ACHN (cell line): ENCODE results near the gene CCDC40.

Experiments used
- DNase-seq: peaks from one replicate; pipeline ENCODE4 v3.0.0-alpha.2; 2015
- in situ Hi-C: cut with HindIII; loops from 2 replicates; pipeline ENCODE4 v1.10.0; 2017; ENCODE audit warnings: low sequenced_read_pairs, low pct_ligation_motif_present, low pct_unique_long_range_greater_than_20kb

The CCDC40 gene

DNA sequence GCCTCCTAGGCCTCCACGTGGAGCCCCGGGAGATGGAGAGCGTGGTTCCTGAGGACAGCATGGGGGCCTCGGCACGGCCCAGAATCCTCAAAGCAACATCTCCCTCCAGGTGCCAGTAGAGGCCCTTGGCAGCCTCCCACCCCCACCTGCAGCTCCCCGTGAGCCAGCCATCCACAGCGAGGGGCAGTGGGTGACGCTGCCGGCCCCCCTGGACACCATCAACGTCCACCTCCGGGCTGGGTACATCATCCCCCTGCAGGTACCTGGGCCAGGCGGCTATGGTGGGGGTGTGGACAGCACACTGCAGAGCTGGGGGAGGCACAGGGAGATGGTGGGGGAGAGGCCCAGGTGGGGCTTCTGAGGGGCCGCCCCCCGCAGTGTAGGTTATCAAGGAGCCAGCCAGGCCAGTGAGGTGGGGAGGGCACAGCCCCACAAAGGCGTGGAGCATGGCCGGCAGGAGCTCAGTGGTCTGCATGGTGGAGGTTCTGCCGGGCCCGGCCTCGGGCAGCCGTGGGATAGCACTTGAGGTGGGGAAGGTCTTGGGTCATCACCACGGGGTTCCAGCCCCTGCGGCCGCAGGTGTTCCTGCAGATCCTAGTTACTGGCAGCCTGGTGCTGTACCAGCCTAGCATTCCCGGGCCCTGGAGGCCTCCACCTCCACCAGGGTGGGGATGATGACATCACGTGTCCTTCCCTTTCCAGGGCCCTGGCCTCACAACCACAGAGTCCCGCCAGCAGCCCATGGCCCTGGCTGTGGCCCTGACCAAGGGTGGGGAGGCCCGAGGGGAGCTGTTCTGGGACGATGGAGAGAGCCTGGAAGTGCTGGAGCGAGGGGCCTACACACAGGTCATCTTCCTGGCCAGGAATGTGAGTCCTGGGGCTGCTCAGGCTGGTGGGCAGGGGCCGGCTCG, 81.3 kb downstream of the CCDC40 start:
- in situ Hi-C loops, result no loop called here
- DNase-seq, result no peak

DNA sequence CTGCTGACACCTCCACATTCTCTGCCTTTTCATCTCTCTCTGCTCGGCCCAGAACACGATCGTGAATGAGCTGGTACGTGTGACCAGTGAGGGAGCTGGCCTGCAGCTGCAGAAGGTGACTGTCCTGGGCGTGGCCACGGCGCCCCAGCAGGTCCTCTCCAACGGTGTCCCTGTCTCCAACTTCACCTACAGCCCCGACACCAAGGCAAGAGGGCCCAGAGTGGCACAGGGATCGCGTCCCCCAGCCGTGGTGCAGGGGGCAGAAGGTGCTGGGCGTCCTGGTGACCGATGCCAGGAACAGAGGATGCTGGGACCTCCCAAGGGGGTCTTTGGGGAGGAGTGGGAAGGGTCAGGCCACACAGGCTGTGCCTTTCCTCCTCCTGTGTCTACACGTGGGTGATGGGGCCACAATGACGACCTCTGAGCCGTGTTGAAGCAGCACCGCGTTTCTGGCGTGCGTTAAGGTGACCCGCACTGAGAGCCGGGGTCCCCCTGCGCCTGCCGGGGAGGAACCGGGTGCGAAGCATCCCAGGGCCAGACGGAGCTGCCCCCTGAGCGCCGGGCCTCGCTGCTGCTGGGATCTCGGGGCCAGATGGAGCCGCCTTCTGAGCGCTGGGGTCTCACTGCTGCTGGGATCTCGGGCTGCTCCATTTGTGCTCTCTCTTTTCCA, 82.3 kb downstream of the CCDC40 start:
- in situ Hi-C loops, result no loop called here
- DNase-seq, result no peak

DNA sequence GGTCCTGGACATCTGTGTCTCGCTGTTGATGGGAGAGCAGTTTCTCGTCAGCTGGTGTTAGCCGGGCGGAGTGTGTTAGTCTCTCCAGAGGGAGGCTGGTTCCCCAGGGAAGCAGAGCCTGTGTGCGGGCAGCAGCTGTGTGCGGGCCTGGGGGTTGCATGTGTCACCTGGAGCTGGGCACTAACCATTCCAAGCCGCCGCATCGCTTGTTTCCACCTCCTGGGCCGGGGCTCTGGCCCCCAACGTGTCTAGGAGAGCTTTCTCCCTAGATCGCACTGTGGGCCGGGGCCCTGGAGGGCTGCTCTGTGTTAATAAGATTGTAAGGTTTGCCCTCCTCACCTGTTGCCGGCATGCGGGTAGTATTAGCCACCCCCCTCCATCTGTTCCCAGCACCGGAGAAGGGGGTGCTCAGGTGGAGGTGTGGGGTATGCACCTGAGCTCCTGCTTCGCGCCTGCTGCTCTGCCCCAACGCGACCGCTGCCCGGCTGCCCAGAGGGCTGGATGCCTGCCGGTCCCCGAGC, 82.9 kb downstream of the CCDC40 start:
- in situ Hi-C loops, result no loop called here
- DNase-seq, result no peak

DNA sequence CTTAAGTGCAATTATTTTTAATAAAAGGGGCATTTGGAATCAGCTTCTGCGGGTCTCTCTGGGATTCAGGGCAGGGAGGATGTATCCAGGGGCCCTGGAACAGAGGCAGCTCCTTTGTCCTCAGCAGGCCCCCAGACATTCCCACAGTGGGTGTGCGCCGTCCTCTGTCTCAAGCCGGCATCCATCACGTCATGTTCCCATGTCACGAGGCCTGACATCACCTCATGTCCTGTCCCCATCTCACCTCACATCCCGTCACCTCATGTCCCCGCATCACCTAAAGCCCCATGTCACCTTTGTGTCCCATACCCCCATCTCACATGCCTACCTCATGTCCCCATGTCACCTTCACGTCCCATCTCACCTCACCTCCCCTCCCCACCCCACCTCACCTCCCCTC, 83.4 kb downstream of the CCDC40 start:
- in situ Hi-C loops, result no loop called here
- DNase-seq, result no peak

DNA sequence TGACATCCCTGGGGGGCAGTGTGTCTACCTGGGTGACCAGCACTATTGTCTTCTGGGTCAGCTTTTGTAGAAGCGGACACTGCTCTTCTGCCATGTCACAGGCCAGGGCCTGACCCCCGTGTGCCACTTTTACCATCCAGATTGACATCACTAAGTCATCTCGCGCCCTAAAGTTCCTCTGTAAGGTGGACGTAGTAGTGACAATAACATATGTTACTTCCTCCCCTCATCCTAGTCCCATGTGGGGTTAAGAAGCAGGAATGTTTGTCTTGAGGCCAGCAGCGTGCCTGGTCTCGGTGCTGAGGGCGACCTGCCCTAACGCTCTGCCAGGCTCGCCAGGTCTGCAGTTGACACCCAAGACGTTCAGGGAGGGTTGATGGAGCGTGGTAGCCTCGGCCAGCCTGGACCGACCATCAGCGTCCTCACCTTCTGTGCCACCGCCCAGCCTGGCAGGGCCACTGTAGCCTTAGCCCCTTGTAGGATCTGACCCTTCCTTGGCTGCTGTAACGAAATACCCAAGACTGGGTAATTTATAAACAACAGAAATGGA, 85.7 kb downstream of the CCDC40 start:
- in situ Hi-C loops, result no loop called here
- DNase-seq, result no peak

DNA sequence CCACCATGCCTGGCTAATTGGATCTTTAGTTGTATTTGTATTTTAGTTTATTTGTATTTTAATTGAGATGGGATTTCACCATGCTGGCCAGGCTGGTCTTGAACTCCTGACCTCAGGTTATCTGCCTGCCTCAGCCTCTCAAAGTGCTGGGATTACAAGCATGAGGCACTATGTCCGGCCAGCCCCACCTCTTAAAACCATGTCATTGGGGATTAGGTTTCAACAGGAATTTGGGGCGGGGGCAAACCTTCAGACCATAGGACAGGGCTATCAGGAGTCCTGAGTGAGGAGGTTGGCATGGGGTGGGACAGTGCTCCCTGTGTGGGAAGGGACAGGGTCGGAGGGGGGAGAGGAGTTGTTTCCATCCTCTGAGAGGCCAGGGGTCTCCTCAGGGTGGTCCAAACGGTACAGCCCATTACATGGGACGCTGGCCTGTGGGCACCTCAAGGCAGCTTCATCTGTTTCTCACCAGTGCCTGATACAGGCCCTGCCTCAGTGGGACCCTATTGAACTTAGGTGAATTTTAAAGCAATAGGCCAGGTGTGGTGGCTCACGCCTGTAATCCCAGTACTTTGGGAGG, 86.6 kb downstream of the CCDC40 start:
- in situ Hi-C loops, result no loop called here
- no peak for DNase-seq

DNA sequence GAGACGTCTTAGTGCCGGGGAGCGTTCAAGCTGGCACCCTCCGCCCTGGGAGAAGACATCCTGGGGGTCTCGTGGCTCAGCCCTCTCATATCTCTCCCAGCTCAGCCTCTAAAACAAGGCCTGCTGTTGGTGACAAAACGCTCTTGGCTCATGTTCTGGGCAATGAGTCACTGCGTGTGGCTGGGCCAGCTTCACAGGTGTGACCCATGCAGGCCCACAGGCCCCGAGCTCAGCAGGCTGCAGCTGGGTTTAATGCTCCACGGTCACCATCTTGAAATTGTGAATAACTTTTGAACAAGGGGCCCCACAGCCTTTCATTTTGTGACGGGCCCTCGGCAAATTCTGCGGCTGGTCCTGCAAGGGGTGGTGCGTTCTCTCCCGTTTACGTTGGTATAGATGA, 87.3 kb downstream of the CCDC40 start:
- DNase-seq, result no peak

DNA sequence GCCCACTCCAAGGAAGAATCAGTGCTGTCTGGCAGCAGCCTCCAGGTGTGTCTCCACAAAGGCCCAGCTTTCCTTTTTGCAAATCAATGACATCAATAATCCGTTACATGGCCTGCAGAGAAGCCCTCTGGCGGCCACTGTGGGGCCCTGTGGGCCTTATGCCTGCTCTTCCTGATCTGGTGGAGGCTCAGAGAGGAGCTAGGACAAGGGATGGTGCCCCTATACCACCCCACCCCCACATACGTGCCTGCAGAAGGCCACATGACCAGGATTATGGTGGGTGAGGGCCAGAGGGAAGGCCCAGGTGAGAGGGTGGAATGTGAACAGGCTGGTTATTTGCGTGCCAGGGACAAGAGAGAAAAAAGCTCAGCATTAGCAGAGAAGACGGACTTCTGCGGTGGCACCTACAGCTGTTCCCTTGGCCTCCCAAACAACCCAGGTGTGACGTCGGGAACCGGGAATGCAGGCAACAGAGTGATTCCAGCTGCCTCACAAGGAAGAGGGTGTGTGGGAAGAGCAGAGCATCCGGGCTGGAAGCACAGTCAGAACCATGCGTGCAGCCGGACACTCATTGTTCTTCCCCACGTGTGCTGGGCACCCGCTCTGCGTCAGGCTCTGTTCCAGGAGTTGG, 88.0 kb downstream of the CCDC40 start:
- no peak for DNase-seq
- in situ Hi-C loops, result no loop called here

More for the DNA sequence above, 87.3 kb downstream of the CCDC40 start:
- in situ Hi-C loops, result no loop called here

DNA sequence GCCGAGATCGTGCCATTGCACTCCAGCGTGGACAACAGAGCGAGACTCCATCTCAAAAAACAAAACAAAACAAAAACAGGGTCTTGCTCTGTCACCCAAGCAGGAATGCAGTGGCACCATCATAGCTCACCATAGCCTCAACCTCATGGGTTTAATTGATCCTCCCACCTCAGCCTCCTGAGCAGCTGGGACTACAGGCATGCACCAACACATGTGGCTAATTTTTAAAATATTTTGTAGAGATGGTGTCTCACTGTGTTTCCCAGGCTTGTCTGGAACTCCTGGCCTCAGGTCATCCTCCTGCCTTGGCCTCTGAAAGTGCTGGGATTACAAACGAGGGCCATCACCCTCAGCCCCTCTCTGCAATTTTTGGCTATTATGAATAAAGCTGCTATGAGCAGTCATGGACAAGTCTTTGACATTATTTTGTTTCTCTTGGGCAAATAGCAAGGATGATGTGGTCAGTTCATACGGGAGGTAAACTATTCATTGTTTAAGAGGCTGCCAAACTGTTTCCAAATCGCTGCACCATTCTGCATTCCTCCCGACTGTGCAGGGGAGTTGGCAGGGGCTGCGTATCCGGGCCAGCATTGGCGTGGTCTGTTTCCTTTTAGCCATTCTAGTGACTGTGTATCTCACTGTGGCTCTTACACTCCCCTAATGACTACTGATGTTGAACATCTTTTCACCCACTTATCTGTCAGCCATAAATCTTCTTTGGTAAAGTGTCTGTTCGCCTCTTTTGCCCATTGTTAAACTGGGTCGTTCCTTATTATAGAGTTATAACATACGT, 89.4 kb downstream of the CCDC40 start:
- DNase-seq, result no peak
- in situ Hi-C loops, result no loop called here

DNA sequence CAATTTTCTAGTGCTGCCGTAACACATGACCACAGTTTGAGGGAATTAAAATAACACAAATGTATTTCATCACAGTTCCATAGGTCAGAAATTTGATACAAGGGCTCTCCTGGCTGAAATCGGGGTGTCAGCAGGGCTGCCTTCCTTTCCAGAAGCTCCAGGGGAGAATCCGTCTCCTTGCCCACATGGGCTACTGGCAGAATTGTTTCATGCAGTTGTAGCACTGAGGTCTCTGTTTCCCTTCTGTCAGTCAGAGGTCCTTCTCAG, 89.9 kb downstream of the CCDC40 start:
- in situ Hi-C loops, result no loop called here

DNA sequence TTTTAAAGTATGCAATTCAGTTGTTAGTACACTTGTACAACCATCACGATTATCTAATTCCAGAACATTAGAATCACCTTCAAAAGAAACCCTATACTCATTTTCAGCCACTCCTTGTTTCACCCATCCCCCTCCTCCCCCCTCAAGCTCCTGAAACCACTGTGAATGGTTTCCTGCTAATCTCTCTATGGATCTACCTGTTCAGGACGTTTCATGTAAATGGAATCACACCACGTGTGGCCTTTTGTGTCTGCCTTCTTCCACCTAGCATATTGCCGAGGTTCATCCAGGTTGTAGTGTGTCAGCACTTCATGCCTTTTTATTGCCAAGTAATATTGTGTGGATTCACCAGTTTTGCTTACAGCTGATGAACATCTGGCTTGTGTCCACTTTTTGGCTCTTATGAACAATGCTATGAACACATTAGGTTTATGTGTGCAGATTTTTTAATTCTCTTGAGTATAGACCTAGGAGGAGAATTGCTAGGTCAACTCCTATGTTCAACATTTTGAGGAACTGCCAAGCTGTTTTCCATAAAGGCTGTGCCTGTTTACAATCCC, 92.6 kb downstream of the CCDC40 start:
- in situ Hi-C loops, result no loop called here
- no peak for DNase-seq

More for the DNA sequence above, 89.9 kb downstream of the CCDC40 start:
- no peak for DNase-seq

DNA sequence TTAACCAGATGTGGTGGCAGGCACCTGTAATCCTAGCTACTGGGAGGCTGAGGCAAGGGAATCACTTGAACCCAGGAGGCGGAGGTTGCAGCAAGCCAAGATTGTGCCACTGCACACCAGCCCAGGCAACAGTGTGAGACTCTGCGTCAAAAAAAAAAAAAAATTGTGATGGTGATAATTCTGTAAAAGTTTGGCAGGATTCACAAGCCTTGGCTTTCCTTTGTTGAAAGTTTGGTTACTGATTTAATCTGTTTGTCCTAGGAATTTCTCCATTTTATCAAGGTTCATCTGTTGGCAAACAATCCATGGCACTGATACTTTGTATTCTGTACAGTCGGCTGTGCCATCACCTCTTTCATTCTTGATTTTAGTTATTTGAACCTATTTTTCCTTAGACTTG, 94.5 kb downstream of the CCDC40 start:
- DNase-seq, result no peak
- in situ Hi-C loops, result no loop called here

DNA sequence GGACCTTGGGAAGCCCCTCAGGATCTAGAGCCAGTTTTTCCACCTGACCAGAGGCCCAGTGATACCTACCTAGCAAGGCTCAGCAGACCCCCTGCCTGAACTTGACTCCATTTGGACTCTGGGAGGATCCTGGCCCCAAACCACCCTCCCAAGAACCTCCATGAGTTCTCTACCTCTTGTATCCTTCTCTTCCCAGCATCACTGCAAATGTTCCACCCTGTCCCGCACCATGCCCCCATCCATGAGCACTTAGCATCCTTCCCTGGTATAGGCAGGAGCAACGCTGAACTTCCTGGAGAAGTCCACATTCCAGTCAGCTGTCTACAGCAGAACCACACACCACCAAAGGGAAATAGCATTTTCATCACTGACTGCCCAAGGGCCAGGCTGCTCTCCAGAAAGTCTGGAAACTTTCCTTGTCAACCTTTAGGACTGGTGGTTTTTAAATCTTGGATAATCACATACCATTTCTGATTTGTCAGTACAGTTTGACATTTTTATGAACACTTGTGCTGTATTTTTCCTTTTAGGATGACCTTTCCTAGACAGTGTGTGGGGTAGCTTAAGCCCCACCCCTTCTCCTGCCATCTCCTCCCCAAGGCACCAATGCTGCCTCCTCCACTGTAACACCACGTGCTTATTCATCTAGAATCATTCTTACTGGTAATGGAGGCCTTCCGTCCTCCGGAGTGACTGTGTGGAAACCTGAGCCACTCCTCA, 96.6 kb downstream of the CCDC40 start:
- DNase-seq, result no peak
- in situ Hi-C loops, result no loop called here

DNA sequence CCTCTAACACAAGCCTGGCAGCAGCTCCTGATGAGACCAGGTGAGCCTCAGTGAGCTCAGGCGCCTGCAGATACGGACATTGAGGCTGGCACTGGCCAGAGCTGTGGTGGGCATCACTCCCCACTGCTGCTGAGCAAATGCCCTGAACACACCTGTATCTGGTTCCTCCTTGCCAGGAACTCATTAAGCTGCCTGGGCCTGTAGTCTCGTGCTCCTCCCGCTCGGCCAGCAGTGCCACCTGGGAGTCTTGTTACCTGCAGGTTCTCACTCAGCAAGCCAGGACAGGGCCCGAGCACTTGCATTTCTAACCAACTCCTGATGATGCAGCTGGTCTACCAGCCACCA, 97.2 kb downstream of the CCDC40 start:
- in situ Hi-C loops, result no loop called here

DNA sequence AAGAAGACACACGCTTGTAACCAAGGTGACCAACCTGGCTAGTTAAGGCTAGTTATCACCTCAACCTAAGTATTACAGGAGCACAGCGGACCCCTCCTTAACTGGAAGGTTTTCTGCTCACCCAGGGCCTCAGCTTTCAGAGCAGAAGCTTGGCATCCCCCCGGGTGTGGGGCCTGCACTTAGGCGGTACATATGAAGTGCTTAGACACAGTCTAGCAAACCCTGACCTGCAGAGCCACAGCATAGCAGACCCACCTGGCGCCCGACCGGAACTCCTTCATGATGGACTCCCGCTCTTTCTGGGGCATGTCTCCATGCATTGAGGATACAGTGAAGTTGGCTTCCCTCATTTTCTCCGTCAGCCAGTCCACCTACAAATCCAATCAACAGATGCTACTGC, 100.7 kb downstream of the CCDC40 start:
- in situ Hi-C loops, result no loop called here
- no peak for DNase-seq

More for the DNA sequence above, 97.2 kb downstream of the CCDC40 start:
- no peak for DNase-seq

DNA sequence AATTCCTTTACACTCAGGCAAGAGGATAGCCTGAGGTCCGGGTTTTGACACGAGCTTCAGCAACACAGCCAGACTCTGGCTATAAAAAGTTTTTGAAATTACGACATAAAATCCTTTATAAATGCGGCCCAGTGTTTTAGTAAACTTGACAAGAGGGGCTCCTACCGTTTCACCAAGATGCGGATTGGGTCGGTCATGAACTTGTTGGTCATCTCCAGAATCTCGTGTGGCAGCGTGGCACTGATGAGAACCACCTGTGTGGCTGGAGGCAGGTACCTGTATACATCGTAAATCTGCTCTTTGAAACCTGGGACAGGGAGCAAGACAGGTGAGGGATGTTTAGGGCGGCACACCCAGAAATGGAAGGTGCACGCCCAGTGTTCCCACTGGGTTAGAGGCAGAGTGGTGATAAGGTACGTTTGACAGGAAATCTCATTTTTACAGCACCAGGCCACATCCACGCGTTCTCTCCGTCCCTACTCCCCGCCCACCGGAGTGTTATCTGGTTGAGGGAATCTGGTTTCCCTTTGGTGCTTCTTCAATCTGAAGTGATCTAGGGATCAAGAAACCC, 102.5 kb downstream of the CCDC40 start:
- no peak for DNase-seq
- in situ Hi-C loops, result no loop called here

DNA sequence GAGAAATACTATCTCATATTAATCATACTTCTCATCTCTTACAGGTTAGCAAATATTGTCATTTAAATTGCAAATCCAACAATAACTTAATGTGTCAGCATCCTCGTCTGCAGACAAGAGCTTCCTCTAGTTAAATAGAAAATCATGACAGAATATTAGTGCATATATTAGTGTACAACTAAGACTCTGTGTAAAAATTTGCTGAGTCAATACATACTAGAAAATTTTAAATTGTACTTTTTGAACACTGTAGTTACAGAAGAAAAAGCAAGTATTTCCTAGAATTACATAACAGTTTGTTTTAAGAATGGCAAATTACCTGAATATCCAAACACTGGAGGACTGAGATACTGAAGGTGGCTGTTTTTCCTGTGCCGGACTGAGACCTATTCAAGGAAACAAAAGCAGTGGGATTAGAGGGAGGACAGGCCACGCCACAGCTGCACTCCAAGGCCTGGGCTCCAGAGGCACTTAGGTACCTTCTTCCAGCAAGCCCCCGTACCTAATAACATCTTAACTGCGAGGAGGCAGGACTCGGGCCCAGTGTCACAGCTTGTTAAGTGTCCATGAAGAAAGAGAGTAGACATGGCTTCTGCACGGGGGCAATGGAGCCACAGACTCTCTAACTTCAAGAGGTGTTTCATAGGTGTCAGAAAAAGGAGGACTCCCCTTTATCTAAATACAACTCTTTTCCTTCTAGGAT, 105.2 kb downstream of the CCDC40 start:
- in situ Hi-C loops, result no loop called here
- no peak for DNase-seq
